ENCODE measurements around the gene GUCA1C. TPM values are rescaled to one million over a fixed set of nuclear protein-coding genes. Genes with fewer than 3 reads are reported as not detected.

GUCA1C gene
- total RNA-seq, 1 donor = not detected

DNA sequence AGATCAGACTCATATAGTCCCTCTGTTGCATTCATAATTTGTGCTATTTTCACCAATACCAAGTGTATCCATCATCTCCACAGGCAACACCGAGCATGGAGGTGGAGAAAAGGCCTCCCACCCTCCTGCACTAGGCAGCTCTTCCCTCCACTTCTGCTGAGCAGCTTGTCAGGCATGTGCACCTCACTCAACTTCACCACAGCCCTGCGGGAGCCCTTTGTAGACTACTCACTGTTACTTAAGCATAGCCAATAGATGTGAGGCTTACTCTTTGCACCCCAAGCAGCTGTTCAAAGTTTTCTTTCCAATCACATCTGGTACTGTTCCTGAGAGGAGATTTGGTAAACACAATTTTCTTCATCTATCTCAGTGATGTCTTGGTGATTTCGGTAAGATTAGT is 16.9 kb upstream of the GUCA1C start:
- TF ChIP-seq, protein P1, sequence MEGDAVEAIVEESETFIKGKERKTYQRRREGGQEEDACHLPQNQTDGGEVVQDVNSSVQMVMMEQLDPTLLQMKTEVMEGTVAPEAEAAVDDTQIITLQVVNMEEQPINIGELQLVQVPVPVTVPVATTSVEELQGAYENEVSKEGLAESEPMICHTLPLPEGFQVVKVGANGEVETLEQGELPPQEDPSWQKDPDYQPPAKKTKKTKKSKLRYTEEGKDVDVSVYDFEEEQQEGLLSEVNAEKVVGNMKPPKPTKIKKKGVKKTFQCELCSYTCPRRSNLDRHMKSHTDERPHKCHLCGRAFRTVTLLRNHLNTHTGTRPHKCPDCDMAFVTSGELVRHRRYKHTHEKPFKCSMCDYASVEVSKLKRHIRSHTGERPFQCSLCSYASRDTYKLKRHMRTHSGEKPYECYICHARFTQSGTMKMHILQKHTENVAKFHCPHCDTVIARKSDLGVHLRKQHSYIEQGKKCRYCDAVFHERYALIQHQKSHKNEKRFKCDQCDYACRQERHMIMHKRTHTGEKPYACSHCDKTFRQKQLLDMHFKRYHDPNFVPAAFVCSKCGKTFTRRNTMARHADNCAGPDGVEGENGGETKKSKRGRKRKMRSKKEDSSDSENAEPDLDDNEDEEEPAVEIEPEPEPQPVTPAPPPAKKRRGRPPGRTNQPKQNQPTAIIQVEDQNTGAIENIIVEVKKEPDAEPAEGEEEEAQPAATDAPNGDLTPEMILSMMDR (IDR thresholded peaks at IDR 0.05; ENCODE audit: insufficient read depth, low read depth, low read length) = no peak
- no peak overlapping the region for H3K4me3 ChIP-seq (ENCODE audit: low read depth, low read length)
- no peak for DNase-seq (ENCODE audit: low read depth)

DNA sequence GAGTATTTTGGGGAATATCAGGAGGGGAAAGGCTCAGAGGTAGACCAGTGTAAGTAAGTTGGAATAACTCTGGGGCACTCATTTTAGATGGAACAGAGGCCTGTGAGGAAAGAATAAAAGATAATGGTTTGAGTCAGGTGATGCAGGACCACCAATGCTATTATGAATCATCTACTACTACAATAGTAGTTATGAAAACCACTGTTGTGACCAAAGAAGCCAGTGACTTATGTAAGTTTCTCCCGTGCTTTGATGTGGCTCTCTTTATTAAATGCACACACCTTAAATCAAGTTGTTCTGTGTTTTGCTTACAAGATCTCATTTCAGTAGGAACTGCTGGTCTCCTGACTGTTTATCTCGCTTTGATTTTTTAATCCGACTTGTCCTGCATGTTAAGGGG is 13.1 kb upstream of the GUCA1C start:
- no peak for DNase-seq (ENCODE audit: low read depth)
- TF ChIP-seq, protein P1 (IDR thresholded peaks at IDR 0.05; ENCODE audit: insufficient read depth, low read depth, low read length) = no peak
- no peak overlapping the region for H3K4me3 ChIP-seq (ENCODE audit: low read depth, low read length)

DNA sequence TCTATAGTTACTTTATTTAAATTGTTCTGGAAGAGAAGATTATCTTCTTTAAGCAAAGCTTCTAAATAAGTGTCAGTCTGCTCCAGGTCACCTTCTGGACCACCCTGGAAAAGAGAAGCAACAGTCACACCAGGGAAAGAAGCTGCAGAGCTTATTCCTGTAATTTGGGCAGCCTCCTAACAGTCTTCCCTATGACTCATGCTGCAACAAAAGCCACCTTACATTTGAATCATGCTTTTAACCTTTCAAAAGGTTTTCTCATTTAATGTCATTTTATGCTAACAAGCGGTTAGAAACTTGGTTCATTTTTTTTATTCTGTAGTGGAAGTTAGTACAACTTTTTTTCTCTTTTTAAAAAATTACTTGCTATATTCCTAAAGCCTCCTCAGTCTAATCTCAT is 5.3 kb upstream of the GUCA1C start:
- TF ChIP-seq, protein P1 (IDR thresholded peaks at IDR 0.05; ENCODE audit: insufficient read depth, low read depth, low read length) = no peak
- no peak overlapping the region for H3K4me3 ChIP-seq (ENCODE audit: low read depth, low read length)
- no peak for DNase-seq (ENCODE audit: low read depth)

DNA sequence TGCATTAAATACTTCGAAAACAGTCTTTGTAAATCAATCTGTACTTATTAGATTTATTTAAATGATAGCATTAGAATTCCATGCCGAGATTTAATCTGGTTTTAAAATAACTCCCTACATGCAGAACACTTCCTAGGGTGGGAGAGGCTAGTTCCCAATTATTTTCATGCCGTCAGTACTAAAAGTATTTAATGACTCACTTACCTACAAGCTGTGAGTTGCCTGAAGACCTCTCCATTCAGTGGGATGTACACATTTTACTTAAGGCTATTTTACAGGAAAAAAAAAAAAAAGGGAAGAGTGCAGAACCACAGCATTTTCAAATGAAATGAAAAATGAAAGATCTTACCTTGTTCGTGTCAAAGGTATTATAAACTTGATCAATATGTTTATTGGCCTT is 469 bp downstream of the GUCA1C start:
- TF ChIP-seq, protein P1 (IDR thresholded peaks at IDR 0.05; ENCODE audit: insufficient read depth, low read depth, low read length) = no peak

DNA sequence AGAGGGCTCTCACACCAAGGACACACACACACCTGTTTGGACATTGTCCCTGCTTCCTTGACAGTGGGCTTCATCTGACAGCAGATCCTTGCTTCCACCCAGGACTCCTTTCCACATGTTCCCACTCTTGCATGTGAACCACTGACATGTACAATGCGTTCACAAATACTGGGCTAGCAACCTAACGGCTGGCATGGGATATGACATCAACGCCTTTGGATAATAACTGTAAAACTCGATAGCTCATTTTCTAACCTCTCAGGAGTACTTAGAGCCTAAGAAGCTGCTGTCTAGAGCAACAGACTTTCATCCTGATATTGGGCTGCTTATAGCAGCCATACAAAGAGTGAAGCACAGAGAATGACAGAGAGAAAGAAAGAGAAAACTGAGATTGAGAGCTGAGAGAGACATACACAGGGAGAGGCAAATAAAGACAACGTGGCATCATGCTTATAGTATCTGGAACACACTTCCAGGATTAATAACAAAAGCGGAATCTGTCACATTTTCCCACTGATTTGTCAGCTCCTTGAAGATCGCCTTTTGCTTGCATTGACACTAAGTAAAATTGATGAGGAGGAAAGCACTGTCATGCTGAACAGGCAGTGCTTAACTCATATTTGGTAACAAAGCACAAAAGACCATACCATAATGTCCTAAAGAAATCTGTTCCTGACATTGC is 1.7 kb downstream of the GUCA1C start:
- H3K4me3 ChIP-seq (ENCODE audit: low read depth, low read length) = no peak overlapping the region
- TF ChIP-seq, protein P1 (IDR thresholded peaks at IDR 0.05; ENCODE audit: insufficient read depth, low read depth, low read length) = no peak
- DNase-seq (ENCODE audit: low read depth) = no peak

More for the DNA sequence above, 469 bp downstream of the GUCA1C start:
- DNase-seq (ENCODE audit: low read depth) = no peak
- no peak overlapping the region for H3K4me3 ChIP-seq (ENCODE audit: low read depth, low read length)

DNA sequence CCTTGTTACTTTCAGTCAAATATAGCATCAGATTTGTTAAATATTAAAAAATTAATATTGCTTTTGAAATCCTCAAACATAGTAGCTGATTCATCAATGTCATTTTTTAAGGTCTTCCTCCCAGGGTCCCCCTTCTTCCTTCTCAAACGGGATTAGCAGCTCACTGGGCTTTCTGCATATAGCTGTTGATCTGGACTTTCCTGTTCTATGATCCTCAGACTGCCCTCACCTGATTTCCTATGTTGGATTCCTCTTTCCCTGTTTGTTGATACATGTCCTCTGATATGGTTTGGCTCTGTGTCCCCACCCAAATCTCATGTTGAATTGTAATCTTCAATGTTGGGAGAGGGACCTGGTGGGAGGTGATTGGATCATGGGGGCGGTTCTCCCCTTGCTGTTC is 5.8 kb downstream of the GUCA1C start:
- H3K4me3 ChIP-seq (ENCODE audit: low read depth, low read length) = no peak overlapping the region
- no peak for DNase-seq (ENCODE audit: low read depth)
- TF ChIP-seq, protein P1 (IDR thresholded peaks at IDR 0.05; ENCODE audit: insufficient read depth, low read depth, low read length) = no peak
